ENCODE measurements around the gene LCLAT1.
"Not testable (repeated sequence)": the region's sequence is repeated elsewhere in the genome, so short reads cannot be mapped to it uniquely, and the experiment has no call there.

Gene LCLAT1

DNA sequence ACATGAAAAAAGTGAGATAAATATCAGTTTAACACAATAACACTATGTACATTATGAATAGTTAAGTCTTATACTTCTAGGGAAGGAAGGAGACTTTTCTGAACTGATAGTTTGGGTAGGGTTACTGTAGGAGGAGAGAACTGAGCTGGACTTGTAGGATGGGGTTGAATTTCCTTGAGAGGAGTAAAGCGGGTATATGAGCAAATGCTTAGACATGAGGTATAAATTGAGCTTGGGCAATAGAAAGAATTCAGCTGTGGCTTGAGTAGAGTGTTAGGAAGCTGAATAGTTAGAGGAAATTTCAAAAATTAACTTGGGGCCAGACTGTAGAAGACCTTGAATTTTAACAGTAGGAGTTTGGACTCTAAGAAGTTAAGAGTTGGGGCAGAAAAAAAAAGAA is 45.1 kb downstream of the LCLAT1 start:
- Histone ChIP-seq H3K4me1 (ENCODE audit: low read length) (peaks cover 11% of the 10 kb centered on the region), H3K27ac (ENCODE audit: low read length) (no peak overlapping the region), H3K4me3 (ENCODE audit: low read length) (no peak overlapping the region), H4K20me1 (ENCODE audit: insufficient read depth, low read length) (no peaks in the 10 kb centered on the region), H2AFZ (ENCODE audit: low read depth, low read length) (no peak overlapping the region), H3K79me2 (ENCODE audit: low read length) (peaks cover 9% of the 10 kb centered on the region), H3K9me3 (ENCODE audit: insufficient read depth, low read length) (no peaks in the 10 kb centered on the region), H3K27me3 (ENCODE audit: low read depth, low read length) (no peaks in the 10 kb centered on the region), H3K9ac (ENCODE audit: low read length) (no peak overlapping the region), H3K36me3 (replicated peaks; ENCODE audit: low read depth, low read length) (peaks cover 13% of the 10 kb centered on the region), H3K4me2 (ENCODE audit: low read length) (no peak overlapping the region)
- no peak for TF ChIP-seq EZH2phosphoT487 (IDR thresholded peaks at IDR 0.05; ENCODE audit: low read depth)
- TF ChIP-seq, protein P1, sequence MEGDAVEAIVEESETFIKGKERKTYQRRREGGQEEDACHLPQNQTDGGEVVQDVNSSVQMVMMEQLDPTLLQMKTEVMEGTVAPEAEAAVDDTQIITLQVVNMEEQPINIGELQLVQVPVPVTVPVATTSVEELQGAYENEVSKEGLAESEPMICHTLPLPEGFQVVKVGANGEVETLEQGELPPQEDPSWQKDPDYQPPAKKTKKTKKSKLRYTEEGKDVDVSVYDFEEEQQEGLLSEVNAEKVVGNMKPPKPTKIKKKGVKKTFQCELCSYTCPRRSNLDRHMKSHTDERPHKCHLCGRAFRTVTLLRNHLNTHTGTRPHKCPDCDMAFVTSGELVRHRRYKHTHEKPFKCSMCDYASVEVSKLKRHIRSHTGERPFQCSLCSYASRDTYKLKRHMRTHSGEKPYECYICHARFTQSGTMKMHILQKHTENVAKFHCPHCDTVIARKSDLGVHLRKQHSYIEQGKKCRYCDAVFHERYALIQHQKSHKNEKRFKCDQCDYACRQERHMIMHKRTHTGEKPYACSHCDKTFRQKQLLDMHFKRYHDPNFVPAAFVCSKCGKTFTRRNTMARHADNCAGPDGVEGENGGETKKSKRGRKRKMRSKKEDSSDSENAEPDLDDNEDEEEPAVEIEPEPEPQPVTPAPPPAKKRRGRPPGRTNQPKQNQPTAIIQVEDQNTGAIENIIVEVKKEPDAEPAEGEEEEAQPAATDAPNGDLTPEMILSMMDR (IDR thresholded peaks at IDR 0.05; ENCODE audit: low read depth, low read length) = no peak

DNA sequence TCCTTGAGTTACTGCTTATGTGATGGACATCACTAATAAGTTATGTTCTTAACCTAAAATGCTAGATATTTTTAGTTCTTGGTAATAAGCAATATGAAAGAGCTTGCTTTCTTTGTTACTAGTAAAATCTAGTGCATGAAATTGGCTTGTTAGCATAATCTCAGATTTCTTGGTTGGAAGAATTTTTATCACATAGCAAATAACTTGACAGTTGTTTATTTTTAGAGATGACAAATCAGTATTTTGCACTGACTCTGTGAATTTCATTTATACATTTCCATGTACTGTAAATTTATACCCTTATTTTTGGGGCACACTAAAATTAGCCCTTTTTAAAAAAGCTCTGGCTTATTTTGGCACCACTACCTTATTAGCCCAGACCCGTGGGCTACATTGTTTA is 45.6 kb downstream of the LCLAT1 start:
- Histone ChIP-seq H3K4me1 (ENCODE audit: low read length) (peaks cover 11% of the 10 kb centered on the region), H3K27ac (ENCODE audit: low read length) (no peak overlapping the region), H4K20me1 (ENCODE audit: insufficient read depth, low read length) (no peaks in the 10 kb centered on the region), H3K9me3 (ENCODE audit: insufficient read depth, low read length) (peaks cover 3% of the 10 kb centered on the region; the same call in 1 of the 2 replicates), H3K79me2 (ENCODE audit: low read length) (peaks cover 10% of the 10 kb centered on the region), H3K4me3 (ENCODE audit: low read length) (no peak overlapping the region), H3K4me2 (ENCODE audit: low read length) (no peak overlapping the region), H3K27me3 (ENCODE audit: low read depth, low read length) (no peaks in the 10 kb centered on the region), H3K9ac (ENCODE audit: low read length) (no peak overlapping the region), H2AFZ (ENCODE audit: low read depth, low read length) (no peak overlapping the region), H3K36me3 (replicated peaks; ENCODE audit: low read depth, low read length) (peaks cover 16% of the 10 kb centered on the region)
- TF ChIP-seq, protein P1 (IDR thresholded peaks at IDR 0.05; ENCODE audit: low read depth, low read length) = no peak
- no peak for TF ChIP-seq EZH2phosphoT487 (IDR thresholded peaks at IDR 0.05; ENCODE audit: low read depth)

DNA sequence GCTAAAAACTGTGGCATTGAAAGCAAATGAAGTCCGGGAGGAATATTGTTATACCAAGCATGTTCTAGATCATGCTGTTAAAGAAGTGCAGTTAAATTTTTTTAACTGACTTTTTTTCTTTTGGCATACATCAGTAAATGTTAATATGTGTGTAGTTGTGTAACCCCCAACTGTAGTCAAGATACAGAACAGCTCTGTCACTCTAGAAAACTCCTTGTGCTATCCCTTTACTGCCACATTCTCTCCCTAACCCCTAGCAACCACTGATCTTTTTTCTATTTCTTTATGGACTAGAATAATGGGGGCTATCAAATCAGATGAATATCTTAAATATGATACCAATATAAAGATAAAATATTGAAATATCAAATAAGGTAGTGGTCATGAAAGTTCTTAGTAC is 46.4 kb downstream of the LCLAT1 start:
- peaks cover 10% of the 10 kb centered on the region; the same call in 1 of the 2 replicates for H3K9me3 ChIP-seq (ENCODE audit: insufficient read depth, low read length)
- H3K27me3 ChIP-seq (ENCODE audit: low read depth, low read length) = no peaks in the 10 kb centered on the region
- peaks cover 11% of the 10 kb centered on the region for H3K4me1 ChIP-seq (ENCODE audit: low read length)
- no peak overlapping the region for H3K9ac ChIP-seq (ENCODE audit: low read length)
- no peak overlapping the region for H2AFZ ChIP-seq (ENCODE audit: low read depth, low read length)
- no peak overlapping the region for H3K4me3 ChIP-seq (ENCODE audit: low read length)
- H3K4me2 ChIP-seq (ENCODE audit: low read length) = no peak overlapping the region
- H4K20me1 ChIP-seq (ENCODE audit: insufficient read depth, low read length) = no peaks in the 10 kb centered on the region
- no peak overlapping the region for H3K27ac ChIP-seq (ENCODE audit: low read length)
- peaks cover 23% of the 10 kb centered on the region for H3K36me3 ChIP-seq (replicated peaks; ENCODE audit: low read depth, low read length)
- TF ChIP-seq EZH2phosphoT487 (IDR thresholded peaks at IDR 0.05; ENCODE audit: low read depth) = no peak
- TF ChIP-seq, protein P1 (IDR thresholded peaks at IDR 0.05; ENCODE audit: low read depth, low read length) = no peak
- peaks cover 18% of the 10 kb centered on the region for H3K79me2 ChIP-seq (ENCODE audit: low read length)

DNA sequence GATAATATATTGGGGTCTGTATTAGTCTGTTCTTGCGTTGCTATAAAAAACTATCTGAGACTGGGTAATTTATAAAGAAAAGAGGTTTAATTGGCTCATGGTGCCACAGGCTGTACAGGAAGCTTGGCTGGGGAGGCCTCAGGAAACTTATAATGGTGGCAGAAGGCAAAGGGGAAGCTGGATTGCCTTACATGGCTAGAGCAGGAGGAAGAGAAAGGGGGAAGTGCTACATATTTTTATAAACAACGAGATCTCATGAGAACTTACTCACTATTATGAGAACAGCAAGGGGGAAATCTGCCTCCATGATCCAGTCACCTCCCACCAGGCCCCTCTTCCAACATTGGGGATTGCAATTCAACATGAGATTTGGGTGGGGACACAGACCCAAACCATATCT is 48.9 kb downstream of the LCLAT1 start:
- H3K4me1 ChIP-seq (ENCODE audit: low read length) = peaks cover 11% of the 10 kb centered on the region
- H3K27ac ChIP-seq (ENCODE audit: low read length) = peak overlapping the region; percentile 60
- peaks cover 18% of the 10 kb centered on the region for H3K79me2 ChIP-seq (ENCODE audit: low read length)

More for the DNA sequence above, 48.9 kb downstream of the LCLAT1 start:
- H3K9ac ChIP-seq (ENCODE audit: low read length); H3K4me3 ChIP-seq (ENCODE audit: low read length); H4K20me1 ChIP-seq (ENCODE audit: insufficient read depth, low read length); H2AFZ ChIP-seq (ENCODE audit: low read depth, low read length); H3K27me3 ChIP-seq (ENCODE audit: low read depth, low read length); H3K4me2 ChIP-seq (ENCODE audit: low read length): not testable (repeated sequence)
- H3K9me3 ChIP-seq (ENCODE audit: insufficient read depth, low read length) = peaks cover 21% of the 10 kb centered on the region; the same call in 1 of the 2 replicates
- peaks cover 37% of the 10 kb centered on the region for H3K36me3 ChIP-seq (replicated peaks; ENCODE audit: low read depth, low read length)

Data from OCI-LY3 (cell line).